Effector memory CD8-positive, alpha-beta T cell (primary cell): ENCODE measurements around the gene OR10A3.
A peak's percentile ranks its signal among the peaks of the same experiment; 100 is the strongest.

ENCODE experiments used
- ATAC-seq: fragments of 150-1000 bp; cut with Tn5 transposase; replicated peaks from 2 replicates; pipeline ENCODE4 v1.10.0; 2021; ENCODE audit warnings: mild to moderate bottlenecking, moderate library complexity
- DNase-seq, 3 experiments: peaks; one replicate each; pipeline ENCODE4 v3.0.0; 2021
- H3K27ac Mint-ChIP-seq, 2 donors: one replicate each; pipeline ENCODE4 v1.8.0; 2022; ENCODE audit warnings: mild to moderate bottlenecking in 2 of 2, mixed read lengths in 2 of 2, moderate library complexity in 2 of 2
- H3K27me3 Mint-ChIP-seq, 2 donors: one replicate each; pipeline ENCODE4 v1.8.0; 2022; ENCODE audit warnings: mixed read lengths in 2 of 2
- H3K36me3 Mint-ChIP-seq: one replicate; pipeline ENCODE4 v1.8.0; 2022; ENCODE audit warnings: mild to moderate bottlenecking, moderate library complexity, mixed read lengths; ENCODE audit not compliant: insufficient read depth
- H3K4me1 Mint-ChIP-seq, 2 donors: one replicate each; pipeline ENCODE4 v1.8.0; 2022; ENCODE audit warnings: low read depth in 2 of 2, mixed read lengths in 2 of 2
- H3K4me3 Mint-ChIP-seq, 2 donors: one replicate each; pipeline ENCODE4 v1.8.0; 2022; ENCODE audit warnings: mild to moderate bottlenecking in 2 of 2, mixed read lengths in 2 of 2, moderate library complexity in 2 of 2
- H3K9me3 Mint-ChIP-seq, 2 donors: one replicate each; pipeline ENCODE4 v1.8.0; 2022; ENCODE audit warnings: mixed read lengths in 2 of 2

The OR10A3 gene

GRCh38 chr11:7894251-7894650 lies 47.3 kb downstream of the OR10A3 start:
- ATAC-seq (no peak), DNase-seq (no peak)
- Mint-ChIP-seq H3K27me3 (peaks cover 6 to 13% of the 10 kb centered on the region in 2 donors), H3K4me3 (no peak overlapping the region), H3K9me3 (no peaks in the 10 kb centered on the region), H3K27ac (peak overlapping the region in 1 of 2 donors; percentile 35), H3K4me1 (peaks cover 0 to 5% of the 10 kb centered on the region in 2 donors), H3K36me3 (no peaks in the 10 kb centered on the region)

GRCh38 chr11:7893796-7894195 lies 47.7 kb downstream of the OR10A3 start:
- ATAC-seq, result no peak
- DNase-seq, result no peak
- Mint-ChIP-seq H3K4me1 (peaks cover 0 to 5% of the 10 kb centered on the region in 2 donors), H3K4me3 (no peak overlapping the region), H3K27ac (peak overlapping the region in 1 of 2 donors; percentile 35), H3K27me3 (peaks cover 6 to 11% of the 10 kb centered on the region in 2 donors), H3K9me3 (no peaks in the 10 kb centered on the region), H3K36me3 (no peaks in the 10 kb centered on the region)

DNA sequence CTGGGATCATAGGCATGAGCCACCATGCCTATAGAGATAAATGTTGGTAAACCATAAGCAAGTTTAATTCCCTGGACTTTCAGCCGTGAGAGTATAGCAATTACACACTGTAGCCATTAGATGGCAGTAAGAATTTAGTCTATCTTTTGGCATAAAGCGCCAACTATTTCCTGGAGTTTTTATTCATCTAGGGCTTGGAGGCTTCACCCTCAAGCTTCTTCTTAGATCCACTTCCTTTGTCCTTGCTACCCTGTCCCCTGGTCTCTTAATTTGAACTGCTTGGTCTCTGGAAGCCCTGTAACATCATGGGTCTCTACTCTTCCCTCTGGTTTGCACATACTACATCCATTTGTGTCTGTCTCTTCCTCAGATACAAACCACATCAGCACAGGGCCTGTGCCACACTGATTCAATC lies 48.7 kb downstream of the OR10A3 start:
- H3K9me3 Mint-ChIP-seq, result no peaks in the 10 kb centered on the region
- ATAC-seq (peak; percentile 66), DNase-seq (peak in 1 of 3 experiments; percentile 16)
- H3K4me1 Mint-ChIP-seq, result peaks cover 0 to 5% of the 10 kb centered on the region in 2 donors
- peaks cover 6 to 19% of the 10 kb centered on the region in 2 donors for H3K27me3 Mint-ChIP-seq
- H3K4me3 Mint-ChIP-seq, result no peak overlapping the region
- no peaks in the 10 kb centered on the region for H3K36me3 Mint-ChIP-seq
- H3K27ac Mint-ChIP-seq, result no peak overlapping the region

DNA sequence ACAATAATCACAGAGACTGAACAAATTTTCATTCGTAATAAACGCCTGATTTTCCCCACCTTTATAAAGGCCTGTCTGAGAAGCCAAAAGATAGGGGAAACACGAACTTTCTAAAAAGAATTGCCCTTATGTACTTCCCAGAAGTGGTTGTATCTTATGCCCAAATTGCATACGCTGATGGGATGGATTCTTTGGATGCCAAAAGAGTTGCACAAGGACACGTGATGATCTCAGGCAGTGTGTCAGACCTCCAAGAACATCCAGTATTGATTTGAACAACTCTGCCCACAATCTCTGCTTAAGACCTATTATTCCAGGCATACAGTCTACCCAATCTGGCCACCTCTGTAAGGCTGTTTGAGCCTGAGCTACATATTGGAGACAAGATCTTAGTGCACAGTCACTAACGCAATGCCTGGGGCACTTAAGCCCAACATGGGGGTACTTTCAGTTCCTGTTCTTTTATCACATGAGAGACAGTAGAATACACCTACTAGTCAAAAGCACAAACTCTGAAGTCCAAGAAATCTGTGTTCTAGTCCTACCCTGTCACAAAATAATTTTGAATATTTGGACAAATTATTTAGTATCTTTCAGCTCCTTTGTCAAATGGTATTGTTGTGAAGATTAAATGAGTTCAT lies 49.3 kb downstream of the OR10A3 start:
- Mint-ChIP-seq H3K36me3 (no peaks in the 10 kb centered on the region), H3K4me1 (peaks cover 0 to 5% of the 10 kb centered on the region in 2 donors), H3K27ac (no peak overlapping the region), H3K9me3 (no peaks in the 10 kb centered on the region), H3K27me3 (peaks cover 6 to 20% of the 10 kb centered on the region in 2 donors), H3K4me3 (no peak overlapping the region)
- no peak for ATAC-seq
- no peak for DNase-seq

- DNase-seq (no peak), ATAC-seq (no peak)
- H3K36me3 Mint-ChIP-seq, result no peaks in the 10 kb centered on the region
- H3K4me3 Mint-ChIP-seq, result no peak overlapping the region
- no peak overlapping the region for H3K27ac Mint-ChIP-seq
- peaks cover 6 to 20% of the 10 kb centered on the region in 2 donors for H3K27me3 Mint-ChIP-seq
- peaks cover 0 to 5% of the 10 kb centered on the region in 2 donors for H3K4me1 Mint-ChIP-seq
- H3K9me3 Mint-ChIP-seq, result no peaks in the 10 kb centered on the region
These were observed 50.9 kb downstream of the OR10A3 start for GRCh38 chr11:7890417-7891172.

- H3K9me3 Mint-ChIP-seq, result no peaks in the 10 kb centered on the region
- no peaks in the 10 kb centered on the region for H3K36me3 Mint-ChIP-seq
- no peak overlapping the region for H3K4me3 Mint-ChIP-seq
- no peak for ATAC-seq
- H3K4me1 Mint-ChIP-seq, result peaks cover 0 to 5% of the 10 kb centered on the region in 2 donors
- H3K27me3 Mint-ChIP-seq, result peaks cover 6 to 20% of the 10 kb centered on the region in 2 donors
- no peak overlapping the region for H3K27ac Mint-ChIP-seq
- DNase-seq, result no peak
These were observed 51.5 kb downstream of the OR10A3 start for GRCh38 chr11:7889985-7890384.
